Panc1 (cell line): ENCODE data around the gene KIF21B. TPM values are rescaled to one million over a fixed set of nuclear protein-coding genes. Genes with fewer than 3 reads are reported as not detected.

Experiments used
- ATAC-seq: fragments of 200-7000 bp; cut with Tn5 transposase; 2 replicates; pipeline ENCODE4 v1.9.1; 2020; ENCODE audit warnings: mild to moderate bottlenecking, moderate library complexity
- BruUV-seq: library from RNA; stranded (reverse); fragments of 400-500 nt; replicated peaks from 2 replicates; lab custom pipeline; 2021; lab: Mats Ljungman, UMichigan
- CTCF ChIA-PET: fragments of 300-600 bp; sonication (Branson Sonifier 250); formaldehyde crosslinking; loops from one replicate; lab custom pipeline; 2022; ENCODE audit warnings: antibody characterized with exemption; lab: Charles Lee
- POLR2A ChIA-PET: fragments of 300-600 bp; sonication (Branson Sonifier 250); formaldehyde crosslinking; loops from one replicate; lab custom pipeline; 2022; ENCODE audit warnings: antibody characterized with exemption; lab: Charles Lee
- DNase-seq: peaks from one replicate; pipeline ENCODE4 v3.0.0-alpha.2; 2010; ENCODE audit warnings: low read depth, low spot score
- H3K27ac ChIP-seq: 2 replicates; pipeline ENCODE4 v1.5.1; 2011; ENCODE audit warnings: mild to moderate bottlenecking, low read length, inconsistent platforms
- H3K27me3 ChIP-seq: fragments of 200-500 bp; sonication (Bioruptor generic); 2 replicates; pipeline ENCODE4 v1.6.0; 2014; ENCODE audit warnings: low read length, inconsistent platforms; ENCODE audit not compliant: control insufficient read depth, insufficient read depth
- H3K36me3 ChIP-seq: fragments of 200-500 bp; sonication (Bioruptor generic); 2 replicates; pipeline ENCODE4 v1.5.1; 2014; ENCODE audit warnings: inconsistent platforms, mild to moderate bottlenecking, low read length, moderate library complexity; ENCODE audit not compliant: control insufficient read depth, insufficient read depth
- H3K4me1 ChIP-seq: 2 replicates; pipeline ENCODE4 v1.5.1; 2011; ENCODE audit warnings: inconsistent platforms, mild to moderate bottlenecking, low read length, moderate library complexity; ENCODE audit not compliant: control insufficient read depth, insufficient read depth
- H3K4me3 ChIP-seq, 2 experiments: 2 replicates each; pipeline ENCODE4 v1.5.1; 2011 to 2012; ENCODE audit warnings: low read depth in 2 of 2, low read length in 2 of 2, mild to moderate bottlenecking in 2 of 2, inconsistent platforms in 1 of 2, moderate library complexity in 1 of 2
- H3K9me3 ChIP-seq: fragments of 200-500 bp; sonication (Bioruptor generic); 2 replicates; pipeline ENCODE4 v1.5.1; 2014; ENCODE audit warnings: low read depth, mild to moderate bottlenecking, inconsistent platforms, low read length, moderate library complexity; ENCODE audit not compliant: control insufficient read depth, insufficient read depth
- CTCF ChIP-seq: fragments of 450-650 bp; IDR thresholded peaks from 2 replicates; pipeline ENCODE4 v1.5.1; 2017; ENCODE audit warnings: mild to moderate bottlenecking
- POLR2AphosphoS5 ChIP-seq: IDR thresholded peaks from 2 replicates; pipeline ENCODE4 v1.6.1; 2012; ENCODE audit warnings: mild to moderate bottlenecking, low read depth, low read length, moderate library complexity
- REST ChIP-seq, 2 experiments: IDR thresholded peaks; 2 replicates each; pipeline ENCODE4 v1.6.1; 2011 to 2012; ENCODE audit warnings: low read depth in 2 of 2, control low read depth in 1 of 2, low read length in 1 of 2, mild to moderate bottlenecking in 1 of 2, moderate library complexity in 1 of 2; ENCODE audit not compliant: insufficient read depth in 1 of 2
- SIN3A ChIP-seq: IDR thresholded peaks from 2 replicates; pipeline ENCODE4 v1.6.1; 2012; ENCODE audit warnings: low read depth, mild to moderate bottlenecking, low read length, moderate library complexity, borderline replicate concordance; ENCODE audit not compliant: insufficient read depth
- TCF7L2 ChIP-seq: IDR thresholded peaks from 2 replicates; pipeline ENCODE4 v1.6.1; 2011; ENCODE audit warnings: mild to moderate bottlenecking, low read depth, low read length, inconsistent platforms
- in situ Hi-C: cut with HindIII; loops from 2 replicates; pipeline ENCODE4 v1.10.0; 2016; ENCODE audit warnings: low sequenced_read_pairs, low pct_unique_long_range_greater_than_20kb
- intact Hi-C: fragments of 100-400 bp; cut with micrococcal nuclease; formaldehyde crosslinking; loops from one replicate; pipeline ENCODE4 v1.10.0; 2022; ENCODE audit not compliant: unreplicated experiment
- total RNA-seq: library from RNA; stranded (reverse); gene quantifications from one replicate; pipeline ENCODE4 v1.2.1, GENCODE V29; 2021; ENCODE audit not compliant: unreplicated experiment

Gene KIF21B
- total RNA-seq, 1 experiment from 2014 or later: 0.46 TPM

GRCh38 chr1:201061049-201061448, 37.5 kb upstream of the KIF21B start:
- no peaks in the 10 kb centered on the region for H3K9me3 ChIP-seq
- in situ Hi-C loops (no loop called here), intact Hi-C loops (no loop called here)
- no peaks in the 10 kb centered on the region for H3K36me3 ChIP-seq
- ATAC-seq (no peak), DNase-seq (no peak)
- ChIA-PET CTCF (no interaction called here), POLR2A (no interaction called here)
- no peak overlapping the region for H3K4me3 ChIP-seq
- H3K4me1 ChIP-seq: no peaks in the 10 kb centered on the region
- peaks cover 4% of the 10 kb centered on the region; the same call in 1 of the 2 replicates for H3K27me3 ChIP-seq
- no peak for TF ChIP-seq SIN3A
- no peak for TF ChIP-seq REST (IDR thresholded peaks at IDR 0.05; ENCODE audit: insufficient read depth in 1 of 2, low read depth in 2 of 2, low read length in 1 of 2)
- TF ChIP-seq TCF7L2: no peak
- TF ChIP-seq CTCF: no peak
- TF ChIP-seq POLR2AphosphoS5: no peak
- no TSS peak for BruUV-seq
- no peak overlapping the region for H3K27ac ChIP-seq

DNA sequence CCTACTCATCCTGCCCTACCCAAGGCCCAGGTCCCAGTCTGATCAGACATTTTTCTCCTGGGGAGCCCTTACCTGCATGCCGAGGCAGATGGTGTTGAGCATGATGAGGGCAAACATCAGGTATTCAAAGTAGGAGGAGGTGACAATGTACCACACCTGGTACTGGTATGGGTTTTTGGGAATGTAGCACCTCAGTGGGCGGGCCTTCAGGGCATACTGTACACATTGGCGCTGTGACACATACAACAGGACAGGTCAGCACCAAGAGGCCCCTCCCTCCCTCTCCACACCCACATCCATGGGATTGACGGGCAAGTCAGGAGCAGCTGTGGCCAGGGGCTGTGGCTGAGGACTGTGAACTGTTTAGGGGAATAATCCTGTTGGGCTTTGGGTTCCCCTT, 37.1 kb upstream of the KIF21B start:
- TF ChIP-seq SIN3A (no peak), POLR2AphosphoS5 (no peak), REST (IDR thresholded peaks at IDR 0.05; ENCODE audit: insufficient read depth in 1 of 2, low read depth in 2 of 2, low read length in 1 of 2) (no peak), CTCF (no peak), TCF7L2 (no peak)
- in situ Hi-C loops (no loop called here), intact Hi-C loops (no loop called here)
- no peak for ATAC-seq
- POLR2A ChIA-PET: no interaction called here
- Histone ChIP-seq H3K27ac (no peak overlapping the region), H3K9me3 (no peaks in the 10 kb centered on the region), H3K4me1 (no peaks in the 10 kb centered on the region), H3K27me3 (peaks cover 4% of the 10 kb centered on the region; the same call in 1 of the 2 replicates), H3K36me3 (no peaks in the 10 kb centered on the region), H3K4me3 (no peak overlapping the region)
- no peak for DNase-seq
- no TSS peak for BruUV-seq
- CTCF ChIA-PET: no interaction called here
